Measurements from ENCODE around the gene NRG3.

Gene NRG3

GRCh38 chr10:81943583-81943982, 68.6 kb downstream of the NRG3 start:
- H3K4me3 ChIP-seq (ENCODE audit: low read depth, low read length): no peak overlapping the region
- no peak for TF ChIP-seq CTCF (IDR thresholded peaks at IDR 0.05; ENCODE audit: low read depth, low read length)
- in situ Hi-C loops (cut with HindIII; ENCODE audit: low sequenced_read_pairs): no loop called here
- no peak for DNase-seq (ENCODE audit: low read depth, low spot score)

GRCh38 chr10:81944609-81945008, 69.6 kb downstream of the NRG3 start:
- no peak for DNase-seq (ENCODE audit: low read depth, low spot score)
- in situ Hi-C loops (cut with HindIII; ENCODE audit: low sequenced_read_pairs): no loop called here
- TF ChIP-seq CTCF (IDR thresholded peaks at IDR 0.05; ENCODE audit: low read depth, low read length): no peak
- no peak overlapping the region for H3K4me3 ChIP-seq (ENCODE audit: low read depth, low read length)

GRCh38 chr10:81949283-81949682, 74.3 kb downstream of the NRG3 start:
- DNase-seq (ENCODE audit: low read depth, low spot score): no peak
- in situ Hi-C loops (cut with HindIII; ENCODE audit: low sequenced_read_pairs): no loop called here
- H3K4me3 ChIP-seq (ENCODE audit: low read depth, low read length): no peak overlapping the region
- TF ChIP-seq CTCF (IDR thresholded peaks at IDR 0.05; ENCODE audit: low read depth, low read length): no peak

GRCh38 chr10:81950358-81950757, 75.4 kb downstream of the NRG3 start:
- no peak for TF ChIP-seq CTCF (IDR thresholded peaks at IDR 0.05; ENCODE audit: low read depth, low read length)
- DNase-seq (ENCODE audit: low read depth, low spot score): no peak
- no peak overlapping the region for H3K4me3 ChIP-seq (ENCODE audit: low read depth, low read length)
- in situ Hi-C loops (cut with HindIII; ENCODE audit: low sequenced_read_pairs): no loop called here

- no peak for TF ChIP-seq CTCF (IDR thresholded peaks at IDR 0.05; ENCODE audit: low read depth, low read length)
- peak; percentile 60 for DNase-seq (ENCODE audit: low read depth, low spot score)
- no peak overlapping the region for H3K4me3 ChIP-seq (ENCODE audit: low read depth, low read length)
- in situ Hi-C loops (cut with HindIII; ENCODE audit: low sequenced_read_pairs): no loop called here
Observed at GRCh38 chr10:81953420-81953819, 78.4 kb downstream of the NRG3 start.

- in situ Hi-C loops (cut with HindIII; ENCODE audit: low sequenced_read_pairs): no loop called here
- no peak for TF ChIP-seq CTCF (IDR thresholded peaks at IDR 0.05; ENCODE audit: low read depth, low read length)
- peak; percentile 69 for DNase-seq (ENCODE audit: low read depth, low spot score)
- no peak overlapping the region for H3K4me3 ChIP-seq (ENCODE audit: low read depth, low read length)
Observed at GRCh38 chr10:81957976-81958375, 83.0 kb downstream of the NRG3 start.

- DNase-seq (ENCODE audit: low read depth, low spot score): no peak
- in situ Hi-C loops (cut with HindIII; ENCODE audit: low sequenced_read_pairs): no loop called here
- TF ChIP-seq CTCF (IDR thresholded peaks at IDR 0.05; ENCODE audit: low read depth, low read length): no peak
- H3K4me3 ChIP-seq (ENCODE audit: low read depth, low read length): no peak overlapping the region
Observed at GRCh38 chr10:81959016-81959415, 84.0 kb downstream of the NRG3 start.
